Mononuclear cell (primary cell): ENCODE data around the gene MOBP. TPM values are rescaled to one million over a fixed set of nuclear protein-coding genes. Genes with fewer than 3 reads are reported as not detected.

Experiments used
- H3K27me3 ChIP-seq: 2 replicates; pipeline ENCODE4 v1.6.0; 2011; ENCODE audit warnings: low read length, control low read depth; ENCODE audit not compliant: insufficient read depth
- H3K4me1 ChIP-seq: 2 replicates; pipeline ENCODE4 v1.5.1; 2011; ENCODE audit warnings: mild to moderate bottlenecking, low read length, control low read depth; ENCODE audit not compliant: insufficient read depth
- H3K4me3 ChIP-seq: 2 replicates; pipeline ENCODE4 v1.5.1; 2011; ENCODE audit warnings: mild to moderate bottlenecking, low read length, moderate library complexity
- H3K9me3 ChIP-seq: 2 replicates; pipeline ENCODE4 v1.5.1; 2011; ENCODE audit warnings: low read depth, mild to moderate bottlenecking, control low read depth, low read length
- total RNA-seq: library from RNA; depleted of rRNA; stranded (reverse); fragments of >200 nt; gene quantifications from one replicate; pipeline ENCODE4 v1.2.3, GENCODE V29; 2012

Gene MOBP
- total RNA-seq, 1 donor, result 0.10 TPM

DNA sequence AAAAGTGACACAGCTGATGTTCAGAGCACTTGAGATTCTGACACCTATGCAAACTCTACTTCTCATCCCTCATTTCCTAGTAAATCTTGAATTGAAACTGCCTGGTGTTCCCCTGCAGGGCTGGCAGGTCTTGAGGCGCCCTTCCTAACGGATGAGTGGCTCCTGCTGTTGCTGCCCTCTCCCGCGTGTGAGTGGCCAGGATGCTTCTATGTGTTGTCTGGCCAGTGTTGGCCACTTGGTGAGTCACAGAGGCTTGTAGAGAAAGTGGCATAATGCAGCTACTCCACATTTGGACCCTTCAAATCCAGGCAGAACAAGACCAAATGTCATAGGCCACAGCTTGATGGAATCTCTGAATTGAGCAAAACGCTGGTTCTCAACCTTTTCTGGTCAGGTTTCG lies 63.6 kb downstream of the MOBP start:
- no peak overlapping the region for H3K4me3 ChIP-seq
- H3K4me1 ChIP-seq, result no peaks in the 10 kb centered on the region
- H3K9me3 ChIP-seq, result no peaks in the 10 kb centered on the region
- H3K27me3 ChIP-seq, result no peaks in the 10 kb centered on the region

DNA sequence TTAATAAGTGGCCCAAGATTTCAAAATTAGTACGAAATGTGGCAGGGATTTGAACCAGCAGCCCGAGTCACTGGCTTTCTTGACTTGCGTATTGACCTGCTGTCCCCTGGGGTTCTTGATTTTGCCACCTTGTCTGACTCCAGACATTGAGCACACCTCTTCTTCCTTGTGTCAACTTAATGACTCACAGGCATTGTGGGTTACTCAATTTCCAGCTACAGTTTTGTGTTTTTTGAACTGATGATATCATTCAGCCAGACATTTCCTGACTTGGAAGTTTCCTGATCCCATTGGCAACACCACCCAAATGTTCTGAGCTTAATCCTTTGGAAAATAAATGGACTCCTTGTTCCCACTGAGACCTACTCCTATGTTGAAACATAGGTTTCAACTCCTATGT lies 64.2 kb downstream of the MOBP start:
- no peak overlapping the region for H3K4me3 ChIP-seq
- H3K9me3 ChIP-seq, result no peaks in the 10 kb centered on the region
- no peaks in the 10 kb centered on the region for H3K4me1 ChIP-seq
- no peaks in the 10 kb centered on the region for H3K27me3 ChIP-seq

- Histone ChIP-seq H3K4me3 (no peak overlapping the region), H3K4me1 (no peaks in the 10 kb centered on the region), H3K27me3 (no peaks in the 10 kb centered on the region), H3K9me3 (no peaks in the 10 kb centered on the region)
Measured at GRCh38 chr3:39532777-39533176, 65.3 kb downstream of the MOBP start.

DNA sequence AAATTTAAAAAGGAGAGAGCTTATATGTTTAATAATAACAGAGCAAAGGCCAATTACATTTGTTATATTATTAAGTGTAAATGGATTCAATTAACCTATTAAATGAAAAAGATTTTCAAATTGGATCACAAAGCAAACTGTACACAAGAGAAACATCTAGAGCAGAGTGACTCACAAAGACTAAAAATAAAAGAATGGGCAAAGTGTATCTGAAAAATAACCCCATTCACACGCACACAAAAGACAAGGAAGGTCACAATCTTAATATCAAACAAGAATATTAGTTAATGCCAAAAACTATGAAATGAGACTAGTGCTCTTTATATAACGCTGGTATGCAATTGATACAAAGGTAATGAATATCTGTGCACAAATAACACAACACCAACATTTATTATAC lies 65.7 kb downstream of the MOBP start:
- H3K4me3 ChIP-seq, result no peak overlapping the region
- H3K9me3 ChIP-seq, result no peaks in the 10 kb centered on the region
- no peaks in the 10 kb centered on the region for H3K4me1 ChIP-seq
- peaks cover 2% of the 10 kb centered on the region for H3K27me3 ChIP-seq

- peaks cover 2% of the 10 kb centered on the region for H3K27me3 ChIP-seq
Measured at GRCh38 chr3:39540162-39540921, 72.9 kb downstream of the MOBP start.

DNA sequence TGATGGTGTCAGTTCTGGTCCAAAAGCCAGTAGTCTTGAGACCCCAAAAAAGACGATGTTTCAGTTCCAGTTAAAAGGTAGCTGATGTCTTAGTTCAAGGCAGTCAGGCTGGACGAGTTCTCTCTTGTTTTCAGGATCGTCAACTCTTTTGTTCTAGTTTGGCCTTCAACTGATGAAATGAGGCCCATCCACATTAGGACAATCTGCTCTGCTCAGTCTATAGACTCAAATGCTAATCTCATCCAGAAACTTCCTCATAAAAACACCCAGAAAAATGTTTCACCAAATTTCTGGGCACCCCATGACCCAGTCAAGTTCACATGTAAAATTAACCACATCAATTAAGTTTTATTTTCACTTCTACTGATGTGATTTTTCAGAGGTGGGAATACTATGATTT lies 74.0 kb downstream of the MOBP start:
- H3K27me3 ChIP-seq, result peaks cover 2% of the 10 kb centered on the region
- no peaks in the 10 kb centered on the region for H3K9me3 ChIP-seq
- no peak overlapping the region for H3K4me3 ChIP-seq
- H3K4me1 ChIP-seq, result no peaks in the 10 kb centered on the region

More at GRCh38 chr3:39540162-39540921, 72.9 kb downstream of the MOBP start:
- Histone ChIP-seq H3K4me3 (no peak overlapping the region), H3K4me1 (no peaks in the 10 kb centered on the region), H3K9me3 (no peaks in the 10 kb centered on the region)

GRCh38 chr3:39541917-39542329 lies 74.4 kb downstream of the MOBP start:
- no peaks in the 10 kb centered on the region for H3K4me1 ChIP-seq
- no peaks in the 10 kb centered on the region for H3K9me3 ChIP-seq
- peaks cover 2% of the 10 kb centered on the region for H3K27me3 ChIP-seq
- H3K4me3 ChIP-seq, result no peak overlapping the region

GRCh38 chr3:39542588-39542988 lies 75.1 kb downstream of the MOBP start:
- no peak overlapping the region for H3K4me3 ChIP-seq
- peaks cover 2% of the 10 kb centered on the region for H3K27me3 ChIP-seq
- no peaks in the 10 kb centered on the region for H3K4me1 ChIP-seq
- H3K9me3 ChIP-seq, result no peaks in the 10 kb centered on the region

DNA sequence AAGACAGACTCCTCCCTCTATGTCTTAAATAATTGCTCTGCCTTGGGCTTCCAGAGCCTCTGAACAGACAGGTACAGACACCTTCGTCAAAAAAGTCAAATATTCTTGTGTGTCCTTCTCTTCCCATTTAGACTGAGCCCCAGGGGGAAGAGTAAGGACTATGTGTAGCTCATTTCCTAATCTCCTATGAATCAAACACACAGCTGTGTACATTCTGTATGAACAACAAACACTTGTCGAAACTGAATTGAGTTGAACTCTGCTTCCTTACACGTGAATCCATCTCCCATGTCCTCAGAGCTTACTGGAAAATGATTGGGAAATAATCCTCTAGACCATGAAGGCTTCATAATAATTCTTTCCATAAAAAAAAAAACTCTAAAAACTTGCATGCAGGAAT lies 80.8 kb downstream of the MOBP start:
- H3K9me3 ChIP-seq, result no peaks in the 10 kb centered on the region

GRCh38 chr3:39550354-39551051 lies 83.0 kb downstream of the MOBP start:
- Histone ChIP-seq H3K9me3 (no peaks in the 10 kb centered on the region), H3K4me1 (no peaks in the 10 kb centered on the region), H3K27me3 (no peaks in the 10 kb centered on the region), H3K4me3 (no peak overlapping the region)

More for the DNA sequence above, 80.8 kb downstream of the MOBP start:
- Histone ChIP-seq H3K4me1 (no peaks in the 10 kb centered on the region), H3K27me3 (no peaks in the 10 kb centered on the region), H3K4me3 (no peak overlapping the region)

Other genes starting within 250 kb of the MOBP start
- 5.7 TPM for gene CX3CR1, start 187.6 kb upstream of the MOBP start, total RNA-seq
- 2.2 TPM for gene CCR8, start 138.0 kb upstream of the MOBP start, total RNA-seq
- 25.7 TPM for gene SLC25A38, start 84.3 kb upstream of the MOBP start, total RNA-seq
- gene RPSA, start 61.0 kb upstream of the MOBP start, total RNA-seq, result 2,107 TPM